Vagina (tissue), 2 donors: ENCODE results near the gene CYP2E1. TPM values are rescaled to one million over a fixed set of nuclear protein-coding genes. Genes with fewer than 3 reads are reported as not detected.

ENCODE experiments used
- DNase-seq, 2 donors: peaks; one replicate each; pipeline ENCODE4 v3.0.0-alpha.2; 2017; ENCODE audit errors: extremely low spot score in 2 of 2
- H3K27ac ChIP-seq: fragments of 200-600 bp; sonication (generic); one replicate; pipeline ENCODE4 v1.5.1; 2019
- H3K27me3 ChIP-seq: fragments of 200-600 bp; sonication (generic); one replicate; pipeline ENCODE4 v1.5.1; 2019
- H3K36me3 ChIP-seq, 2 donors: fragments of 200-600 bp; sonication (generic); one replicate each; pipeline ENCODE4 v1.5.1; 2017 to 2019
- H3K4me1 ChIP-seq: fragments of 200-600 bp; sonication (generic); one replicate; pipeline ENCODE4 v1.5.1; 2019
- H3K4me3 ChIP-seq, 2 donors: fragments of 200-600 bp; sonication (generic); 1 replicate in 1 of 2; 2 replicates in 1 of 2; pipeline ENCODE4 v1.5.1; 2016 to 2019
- H3K9me3 ChIP-seq: fragments of 200-600 bp; sonication (generic); one replicate; pipeline ENCODE4 v1.5.1; 2019
- CTCF ChIP-seq, 3 experiments: fragments of 450-650 bp in 2 of 3; fragments of 200-600 bp in 1 of 3; sonication (generic) in 1 of 3; IDR thresholded peaks; one replicate each; pipeline ENCODE4 v1.5.1; 2017 to 2019; ENCODE audit warnings: antibody characterized with exemption in 3 of 3, mild to moderate bottlenecking in 2 of 3, moderate library complexity in 2 of 3
- POLR2A ChIP-seq, 2 donors: fragments of 450-650 bp; IDR thresholded peaks; one replicate each; pipeline ENCODE4 v1.6.1; 2017; ENCODE audit warnings: antibody characterized with exemption in 2 of 2, mild to moderate bottlenecking in 2 of 2, moderate library complexity in 2 of 2
- POLR2AphosphoS5 ChIP-seq, 2 donors: sonication (generic); formaldehyde crosslinking; IDR thresholded peaks; one replicate each; pipeline ENCODE4 v1.9.0; 2017; ENCODE audit warnings: antibody characterized with exemption in 2 of 2, mild to moderate bottlenecking in 2 of 2, low read depth in 1 of 2; ENCODE audit not compliant: insufficient read depth in 1 of 2
- intact Hi-C: fragments of 100-400 bp; cut with DNase I; formaldehyde crosslinking; loops from one replicate; pipeline ENCODE4 v1.15.1; 2023
- total RNA-seq: library from RNA; depleted of rRNA; stranded (reverse); fragments of >200 nt; gene quantifications from one replicate; pipeline ENCODE4 v1.2.3, GENCODE V29; 2016

CYP2E1 gene
- total RNA-seq, result 2.9 TPM

- no peaks in the 10 kb centered on the region for H3K36me3 ChIP-seq
- peaks cover 20% of the 10 kb centered on the region for H3K27me3 ChIP-seq
- intact Hi-C loops, result no loop called here
- no peaks in the 10 kb centered on the region for H3K9me3 ChIP-seq
- no peak for DNase-seq
- TF ChIP-seq POLR2AphosphoS5 (IDR thresholded peaks at IDR 0.05; ENCODE audit: insufficient read depth in 1 of 2, low read depth in 1 of 2) (no peak), POLR2A (IDR thresholded peaks at IDR 0.05) (no peak), CTCF (IDR thresholded peaks at IDR 0.05) (no peak)
- H3K4me3 ChIP-seq, result peak within 1 kb of the TSS in 1 of 2 donors; percentile 13
- H3K4me1 ChIP-seq, result peaks cover 16% of the 10 kb centered on the region
- no peak within 1 kb of the TSS for H3K27ac ChIP-seq
Observed at GRCh38 chr10:133526957-133527588, at the start of gene CYP2E1. TSS of gene CYP2E1 (plus strand) at chr10:133527363. CDS start at chr10:133527396, 33 bp downstream.

DNA sequence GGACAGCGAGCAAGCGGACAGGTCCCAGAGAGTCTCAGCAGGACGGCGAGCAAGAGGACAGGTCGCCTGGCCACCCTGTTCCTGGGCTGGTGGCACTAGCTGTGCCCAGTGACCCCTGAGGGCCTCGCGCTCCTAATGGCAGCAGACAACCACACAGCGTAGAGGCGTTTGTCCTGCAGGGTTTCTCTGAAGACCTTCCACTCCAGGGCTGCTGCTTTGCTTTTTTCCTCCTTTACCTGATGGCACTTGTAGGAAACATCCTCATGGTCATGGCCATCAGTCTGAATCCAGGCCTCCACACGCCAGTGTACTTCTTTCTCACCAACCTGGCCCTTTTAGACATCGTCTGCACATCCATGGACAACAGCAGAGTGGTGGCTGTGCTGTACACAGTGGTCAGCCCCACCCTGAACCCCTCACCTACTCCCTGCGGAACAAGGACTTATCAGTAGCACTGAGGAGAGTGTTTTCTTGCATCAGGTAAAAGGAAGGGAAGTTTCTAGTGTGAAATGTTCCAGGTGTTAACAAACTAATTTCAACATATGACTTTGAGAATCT is 46.0 kb upstream of the CYP2E1 start:
- H3K36me3 ChIP-seq, result no peaks in the 10 kb centered on the region
- H3K27ac ChIP-seq, result no peak overlapping the region
- no peaks in the 10 kb centered on the region for H3K27me3 ChIP-seq
- no peak for DNase-seq
- peaks cover 8% of the 10 kb centered on the region for H3K9me3 ChIP-seq
- no peak for TF ChIP-seq POLR2A (IDR thresholded peaks at IDR 0.05)
- TF ChIP-seq POLR2AphosphoS5 (IDR thresholded peaks at IDR 0.05; ENCODE audit: insufficient read depth in 1 of 2, low read depth in 1 of 2), result no peak
- TF ChIP-seq CTCF (IDR thresholded peaks at IDR 0.05), result no peak
- no peak overlapping the region for H3K4me3 ChIP-seq
- no peaks in the 10 kb centered on the region for H3K4me1 ChIP-seq
- intact Hi-C loops, result no loop called here

DNA sequence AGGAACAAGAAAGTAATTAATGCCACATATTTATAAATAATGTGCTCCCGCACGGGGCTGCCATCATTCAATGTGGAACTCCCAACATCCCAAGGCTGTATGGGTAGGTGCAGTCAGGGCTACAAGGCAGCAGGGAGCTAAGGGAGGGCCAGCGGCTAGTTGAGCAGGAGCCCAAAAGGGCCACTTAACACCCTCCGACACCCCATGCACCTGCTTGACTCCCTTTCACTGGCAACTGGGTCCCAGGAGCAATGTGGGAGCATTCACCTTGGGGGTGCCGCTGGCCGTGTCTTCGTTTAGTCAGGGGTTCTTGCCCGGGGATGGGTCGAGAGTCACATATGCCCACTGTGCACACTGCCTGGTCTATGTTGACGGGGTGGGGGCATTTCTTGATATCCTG is 45.5 kb upstream of the CYP2E1 start:
- Histone ChIP-seq H3K4me1 (no peaks in the 10 kb centered on the region), H3K36me3 (no peaks in the 10 kb centered on the region), H3K27me3 (no peaks in the 10 kb centered on the region), H3K4me3 (no peak overlapping the region), H3K27ac (no peak overlapping the region), H3K9me3 (peaks cover 8% of the 10 kb centered on the region)
- DNase-seq, result no peak
- intact Hi-C loops, result no loop called here
- TF ChIP-seq CTCF (IDR thresholded peaks at IDR 0.05), result no peak
- no peak for TF ChIP-seq POLR2AphosphoS5 (IDR thresholded peaks at IDR 0.05; ENCODE audit: insufficient read depth in 1 of 2, low read depth in 1 of 2)
- TF ChIP-seq POLR2A (IDR thresholded peaks at IDR 0.05), result no peak

- TF ChIP-seq POLR2A (IDR thresholded peaks at IDR 0.05) (no peak), POLR2AphosphoS5 (IDR thresholded peaks at IDR 0.05; ENCODE audit: insufficient read depth in 1 of 2, low read depth in 1 of 2) (no peak)
- H3K4me1 ChIP-seq, result no peaks in the 10 kb centered on the region
- H3K9me3 ChIP-seq, result peaks cover 8% of the 10 kb centered on the region
- H3K4me3 ChIP-seq, result no peak overlapping the region
- H3K27me3 ChIP-seq, result no peaks in the 10 kb centered on the region
- no peak overlapping the region for H3K27ac ChIP-seq
- intact Hi-C loops, result no loop called here
- DNase-seq, result no peak
- no peaks in the 10 kb centered on the region for H3K36me3 ChIP-seq
Observed at GRCh38 chr10:133484818-133485217, 42.3 kb upstream of the CYP2E1 start.

- intact Hi-C loops, result no loop called here
- Histone ChIP-seq H3K4me3 (no peak overlapping the region), H3K4me1 (no peaks in the 10 kb centered on the region), H3K36me3 (no peaks in the 10 kb centered on the region), H3K27me3 (no peaks in the 10 kb centered on the region), H3K27ac (no peak overlapping the region), H3K9me3 (peaks cover 8% of the 10 kb centered on the region)
- DNase-seq, result no peak
- TF ChIP-seq POLR2A (IDR thresholded peaks at IDR 0.05) (no peak), POLR2AphosphoS5 (IDR thresholded peaks at IDR 0.05; ENCODE audit: insufficient read depth in 1 of 2, low read depth in 1 of 2) (no peak), CTCF (IDR thresholded peaks at IDR 0.05) (no peak)
Observed at GRCh38 chr10:133487085-133487484, 40.1 kb upstream of the CYP2E1 start.
